HG02870 (cell line): ENCODE measurements around the gene ACSL3.
A peak's percentile ranks its signal among the peaks of the same experiment; 100 is the strongest.

Experiments
- ATAC-seq: cut with Tn5 transposase; IDR thresholded peaks from one replicate; pipeline ENCODE4 v1.9.1; 2021; ENCODE audit warnings: mild to moderate bottlenecking, moderate library complexity; ENCODE audit not compliant: unreplicated experiment

Gene ACSL3

GRCh38 chr2:222939208-222939856 lies 78.5 kb downstream of the ACSL3 start:
- ATAC-seq = peak; percentile 46

- no peak for ATAC-seq
Measured at GRCh38 chr2:222939979-222940378, 79.1 kb downstream of the ACSL3 start.

GRCh38 chr2:222941510-222942032 lies 80.7 kb downstream of the ACSL3 start:
- ATAC-seq = no peak

GRCh38 chr2:222942561-222942960 lies 81.7 kb downstream of the ACSL3 start:
- ATAC-seq = no peak

GRCh38 chr2:222942977-222943376 lies 82.1 kb downstream of the ACSL3 start:
- ATAC-seq = no peak

GRCh38 chr2:222943820-222944219 lies 83.0 kb downstream of the ACSL3 start:
- ATAC-seq = peak; percentile 87

GRCh38 chr2:222944552-222944951 lies 83.7 kb downstream of the ACSL3 start:
- no peak for ATAC-seq

- no peak for ATAC-seq
Measured at GRCh38 chr2:222944971-222945740, 84.3 kb downstream of the ACSL3 start.

GRCh38 chr2:222945887-222946286 lies 85.1 kb downstream of the ACSL3 start:
- no peak for ATAC-seq

- no peak for ATAC-seq
Measured at GRCh38 chr2:222946700-222947287, 86.0 kb downstream of the ACSL3 start.

GRCh38 chr2:222949073-222949472 lies 88.2 kb downstream of the ACSL3 start:
- no peak for ATAC-seq

- no peak for ATAC-seq
Measured at GRCh38 chr2:222949690-222950323, 89.0 kb downstream of the ACSL3 start.

GRCh38 chr2:222950638-222951285 lies 89.9 kb downstream of the ACSL3 start:
- no peak for ATAC-seq

- ATAC-seq = no peak
Measured at GRCh38 chr2:222952204-222952603, 91.4 kb downstream of the ACSL3 start.

GRCh38 chr2:222955008-222955407 lies 94.2 kb downstream of the ACSL3 start:
- ATAC-seq = no peak

GRCh38 chr2:222959358-222959757 lies 98.5 kb downstream of the ACSL3 start:
- no peak for ATAC-seq

- ATAC-seq = peak; percentile 94
Measured at GRCh38 chr2:222960126-222960525, 99.3 kb downstream of the ACSL3 start.

- ATAC-seq = no peak
Measured at GRCh38 chr2:222963641-222964040, 102.8 kb downstream of the ACSL3 start.

- no peak for ATAC-seq
Measured at GRCh38 chr2:222964376-222965031, 103.7 kb downstream of the ACSL3 start.

GRCh38 chr2:222965555-222965954 lies 104.7 kb downstream of the ACSL3 start:
- ATAC-seq = no peak
